ENCODE results near the gene SENP8.
"Not testable (repeated sequence)": the region's sequence is repeated elsewhere in the genome, so short reads cannot be mapped to it uniquely, and the experiment has no call there.

Gene SENP8

GRCh38 chr15:72169921-72170611, 51.9 kb downstream of the SENP8 start:
- Histone ChIP-seq H3K4me3 (no peak overlapping the region), H3K27ac (no peak overlapping the region)
- no peak for DNase-seq (ENCODE audit: low spot score)
- no peak for TF ChIP-seq CTCF (IDR thresholded peaks at IDR 0.05)

GRCh38 chr15:72170691-72171090, 52.5 kb downstream of the SENP8 start:
- no peak for TF ChIP-seq CTCF (IDR thresholded peaks at IDR 0.05)
- H3K27ac ChIP-seq, result no peak overlapping the region
- no peak overlapping the region for H3K4me3 ChIP-seq
- DNase-seq (ENCODE audit: low spot score), result no peak

GRCh38 chr15:72171978-72172377, 53.8 kb downstream of the SENP8 start:
- DNase-seq (ENCODE audit: low spot score); H3K4me3 ChIP-seq; H3K27ac ChIP-seq: not testable (repeated sequence)

GRCh38 chr15:72172796-72173195, 54.6 kb downstream of the SENP8 start:
- no peak overlapping the region for H3K27ac ChIP-seq
- no peak overlapping the region for H3K4me3 ChIP-seq
- no peak for TF ChIP-seq CTCF (IDR thresholded peaks at IDR 0.05)
- no peak for DNase-seq (ENCODE audit: low spot score)

GRCh38 chr15:72173401-72173800, 55.2 kb downstream of the SENP8 start:
- Histone ChIP-seq H3K4me3 (no peak overlapping the region), H3K27ac (no peak overlapping the region)
- TF ChIP-seq CTCF (IDR thresholded peaks at IDR 0.05), result no peak
- DNase-seq (ENCODE audit: low spot score), result no peak

GRCh38 chr15:72173864-72174550, 55.8 kb downstream of the SENP8 start:
- DNase-seq (ENCODE audit: low spot score), result no peak
- TF ChIP-seq CTCF (IDR thresholded peaks at IDR 0.05), result no peak
- Histone ChIP-seq H3K4me3 (no peak overlapping the region), H3K27ac (no peak overlapping the region)

- Histone ChIP-seq H3K4me3 (no peak overlapping the region), H3K27ac (no peak overlapping the region)
- TF ChIP-seq CTCF (IDR thresholded peaks at IDR 0.05), result no peak
- no peak for DNase-seq (ENCODE audit: low spot score)
Measured at GRCh38 chr15:72174551-72175165, 56.5 kb downstream of the SENP8 start.

Measured in coronary artery (tissue), 2 donors.